Left renal cortex interstitium (tissue), 4 donors: Measurements from ENCODE around the gene BOC. TPM values are rescaled to one million over a fixed set of nuclear protein-coding genes. Genes with fewer than 3 reads are reported as not detected.

ENCODE experiments used
- DNase-seq, 4 donors: peaks; one replicate each; pipeline ENCODE4 v3.0.0-alpha.2; 2013; ENCODE audit warnings: low read depth in 4 of 4, low spot score in 2 of 4, missing footprints in 1 of 4
- polyA plus RNA-seq, 4 donors: library from polyadenylated mRNA; unstranded; fragments of 120-200 nt; gene quantifications; one replicate each; pipeline ENCODE4 v1.2.1, GENCODE V29; 2013; ENCODE audit not compliant: insufficient read length in 4 of 4

Gene BOC
- polyA plus RNA-seq, 4 donors: 22.9 to 38.1 (median 30.0) TPM

DNA sequence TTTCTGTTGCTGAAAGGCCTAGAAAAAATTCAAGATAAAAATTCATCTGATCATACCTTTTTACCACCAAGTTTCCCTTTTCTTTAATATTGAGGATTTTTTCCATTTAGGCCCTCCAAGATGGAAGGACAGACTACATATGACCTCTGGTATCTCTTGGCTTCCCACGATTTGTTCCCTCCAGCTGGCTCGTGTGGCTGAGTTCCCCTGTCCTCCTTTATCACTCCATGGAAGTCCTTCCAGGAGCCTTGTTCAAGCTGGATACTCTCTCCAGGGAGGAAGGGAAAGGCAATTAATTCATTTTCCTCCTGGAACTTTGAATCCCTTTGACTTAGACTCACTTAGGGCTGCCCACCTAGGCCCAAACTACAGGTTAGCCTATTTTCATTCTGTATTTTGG lies 119.4 kb downstream of the BOC start:
- no peak for DNase-seq

DNA sequence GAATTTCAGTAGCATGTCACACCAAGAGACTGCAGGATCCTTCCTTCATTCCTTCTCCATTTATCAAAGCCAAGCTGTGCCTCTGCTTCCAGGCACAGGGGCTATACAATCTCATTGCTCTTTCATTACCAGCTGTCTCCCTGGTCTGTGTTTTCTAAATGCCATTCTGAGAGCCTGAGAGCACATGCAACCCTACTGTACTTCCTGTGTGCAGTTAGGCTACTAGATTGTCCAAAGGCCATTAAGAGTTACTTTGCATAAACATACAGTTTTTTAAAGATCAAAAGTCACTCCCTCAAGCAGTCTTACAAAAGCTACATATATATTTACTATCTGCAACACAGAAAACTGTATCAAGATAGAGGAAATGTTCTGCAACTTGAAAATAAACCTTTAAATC lies 119.8 kb downstream of the BOC start:
- DNase-seq: no peak

Other genes with a start within 250 kb of the BOC start
- gene CD200R1, start 236.5 kb upstream of the BOC start, polyA plus RNA-seq: under 1 TPM; 0.86 to 0.95 (median 0.91) TPM
- gene GTPBP8, start 220.6 kb upstream of the BOC start, polyA plus RNA-seq: 10 to 100 TPM; 22.0 to 25.0 (median 24.8) TPM
- 10 to 100 TPM; 13.5 to 33.8 (median 23.1) TPM for gene CFAP44, start 229.9 kb downstream of the BOC start, polyA plus RNA-seq